Activated CD4-positive, alpha-beta T cell treated with anti-CD3 and anti-CD28 coated beads, Interleukin-10, Interleukin-2, amounts not matched to agents 100 ng/mL and 50 ng/mL, durations not matched to agents 16 hours and 8 hours (primary cell): ENCODE measurements around the gene ZCCHC17.
"Not testable (repeated sequence)": the region's sequence is repeated elsewhere in the genome, so short reads cannot be mapped to it uniquely, and the experiment has no call there.

ENCODE experiments used
- DNase-seq: peaks from one replicate; pipeline ENCODE4 v3.0.0-alpha.2; 2020

Gene ZCCHC17, protein sequence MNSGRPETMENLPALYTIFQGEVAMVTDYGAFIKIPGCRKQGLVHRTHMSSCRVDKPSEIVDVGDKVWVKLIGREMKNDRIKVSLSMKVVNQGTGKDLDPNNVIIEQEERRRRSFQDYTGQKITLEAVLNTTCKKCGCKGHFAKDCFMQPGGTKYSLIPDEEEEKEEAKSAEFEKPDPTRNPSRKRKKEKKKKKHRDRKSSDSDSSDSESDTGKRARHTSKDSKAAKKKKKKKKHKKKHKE

GRCh38 chr1:31296486-31297276 lies at the start of gene ZCCHC17, which contains the start of gene SNRNP40:
ZCCHC17 (plus strand) TSS chr1:31297032; CDS start chr1:31310099, 13,067 bp downstream.
SNRNP40 (minus strand) TSS chr1:31296788; CDS start chr1:31296751, 37 bp downstream.
- peak; percentile 99 for DNase-seq

DNA sequence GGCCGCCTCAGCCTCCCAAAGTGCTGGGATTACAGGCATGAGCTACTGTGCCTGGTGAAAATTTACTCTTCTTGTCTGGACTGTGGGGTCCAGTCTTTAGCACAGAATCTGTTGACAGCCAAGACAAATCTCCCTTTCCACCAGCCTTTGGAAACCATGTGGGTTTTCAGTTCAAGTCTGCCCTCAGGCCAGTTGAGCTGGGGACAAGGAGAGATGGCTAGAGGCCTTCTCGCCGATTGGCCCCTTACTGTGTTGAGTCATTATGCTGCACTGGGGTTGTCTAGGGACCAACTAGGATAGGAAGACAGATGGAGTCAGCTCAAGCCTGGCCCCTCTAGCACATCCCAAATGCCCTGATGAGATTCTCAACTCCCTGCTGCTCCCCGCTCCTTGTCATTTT lies 48.6 kb upstream of the ZCCHC17 start:
- DNase-seq = no peak

GRCh38 chr1:31249854-31250253 lies 47.0 kb upstream of the ZCCHC17 start:
- DNase-seq = no peak

GRCh38 chr1:31257213-31257612 lies 39.6 kb upstream of the ZCCHC17 start:
- DNase-seq = no peak

DNA sequence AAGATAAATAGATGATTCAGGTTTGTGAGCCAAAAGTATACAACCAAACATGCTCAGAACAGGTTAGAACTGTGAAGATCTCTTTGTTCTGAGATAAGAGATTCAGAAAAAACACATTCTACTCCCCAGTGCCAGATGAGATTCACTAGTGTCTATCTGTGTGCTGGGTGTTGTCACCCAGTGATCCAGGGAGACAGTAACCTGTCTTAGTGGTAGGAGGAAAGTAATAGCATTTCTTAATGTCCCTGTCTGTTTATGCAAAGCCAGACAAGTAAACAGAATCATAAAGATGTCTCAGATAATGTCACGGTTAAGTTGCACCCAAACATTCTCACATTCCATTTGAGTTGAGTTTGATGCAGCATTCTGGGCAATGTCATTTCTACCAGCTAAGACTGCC lies 38.3 kb upstream of the ZCCHC17 start:
- DNase-seq = no peak

GRCh38 chr1:31259746-31260145 lies 37.1 kb upstream of the ZCCHC17 start:
- DNase-seq = no peak

GRCh38 chr1:31261916-31262315 lies 34.9 kb upstream of the ZCCHC17 start:
- DNase-seq = no peak

GRCh38 chr1:31262393-31262792 lies 34.4 kb upstream of the ZCCHC17 start:
- DNase-seq = not testable (repeated sequence)

DNA sequence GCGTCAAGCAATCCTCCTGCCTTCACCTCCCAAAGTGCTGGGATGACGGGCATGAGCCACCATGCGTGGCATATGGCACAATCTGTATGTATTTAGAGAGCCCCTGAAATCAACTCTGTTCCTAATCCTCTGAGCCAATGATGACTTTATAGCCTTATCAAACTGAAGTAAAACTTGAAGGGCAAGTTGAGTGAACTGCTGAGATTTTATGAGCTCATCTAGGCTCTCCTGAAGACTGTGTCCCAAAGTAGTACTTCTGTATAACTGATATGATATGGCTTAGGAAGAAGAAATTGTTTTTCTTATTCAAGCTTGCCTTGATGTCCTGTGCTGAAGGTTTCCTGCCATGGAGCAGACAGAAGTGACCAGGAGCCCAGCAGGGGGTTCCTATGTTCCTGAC lies 33.4 kb upstream of the ZCCHC17 start:
- DNase-seq = no peak

- no peak for DNase-seq
These were observed 31.9 kb upstream of the ZCCHC17 start for GRCh38 chr1:31264790-31265386.

DNA sequence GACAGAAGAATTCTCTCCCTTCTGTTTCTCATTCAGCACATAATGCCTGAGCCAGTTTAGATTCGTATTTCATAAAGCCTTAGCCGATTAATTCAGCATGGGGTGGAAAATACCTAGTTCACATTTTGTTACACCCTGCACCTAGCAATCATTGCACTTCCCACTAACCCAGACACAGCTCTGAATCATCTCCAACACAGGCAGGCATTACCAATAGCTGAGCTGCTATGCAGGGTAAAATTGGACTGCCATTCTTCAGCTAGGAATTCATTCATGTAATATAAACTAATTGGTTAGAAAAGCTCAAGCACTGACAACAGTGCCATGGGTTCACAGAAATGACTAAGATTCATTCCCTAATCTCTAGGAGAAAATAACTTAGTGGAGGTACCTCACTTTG lies 30.3 kb upstream of the ZCCHC17 start:
- DNase-seq = no peak

DNA sequence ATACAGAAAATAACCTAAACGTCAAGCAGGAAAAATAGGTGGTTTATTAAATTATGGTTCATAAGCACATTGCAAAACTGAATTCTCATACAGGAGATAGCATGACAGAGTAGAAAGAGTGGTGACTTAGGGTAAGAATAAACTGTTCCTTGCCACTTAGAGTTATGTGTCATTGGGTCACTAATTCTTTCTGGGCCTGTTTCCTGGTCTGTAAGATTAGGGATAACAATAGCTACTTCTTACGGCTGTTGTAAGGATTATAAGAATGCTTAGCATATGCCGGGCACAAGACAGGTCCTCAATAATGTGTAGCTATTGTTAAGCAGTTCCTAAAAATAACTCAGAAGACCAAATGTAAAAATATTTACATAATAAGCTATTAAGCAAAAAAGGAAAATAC lies 24.5 kb upstream of the ZCCHC17 start:
- DNase-seq = no peak

GRCh38 chr1:31273619-31274018 lies 23.2 kb upstream of the ZCCHC17 start:
- DNase-seq = no peak

GRCh38 chr1:31282426-31282825 lies 14.4 kb upstream of the ZCCHC17 start:
- not testable (repeated sequence) for DNase-seq

- DNase-seq = not testable (repeated sequence)
These were observed 9.0 kb upstream of the ZCCHC17 start for GRCh38 chr1:31287791-31288190.

- DNase-seq = no peak
These were observed 7.8 kb upstream of the ZCCHC17 start for GRCh38 chr1:31289021-31289420.

GRCh38 chr1:31295874-31296485 lies 852 bp upstream of the ZCCHC17 start:
- DNase-seq = no peak

DNA sequence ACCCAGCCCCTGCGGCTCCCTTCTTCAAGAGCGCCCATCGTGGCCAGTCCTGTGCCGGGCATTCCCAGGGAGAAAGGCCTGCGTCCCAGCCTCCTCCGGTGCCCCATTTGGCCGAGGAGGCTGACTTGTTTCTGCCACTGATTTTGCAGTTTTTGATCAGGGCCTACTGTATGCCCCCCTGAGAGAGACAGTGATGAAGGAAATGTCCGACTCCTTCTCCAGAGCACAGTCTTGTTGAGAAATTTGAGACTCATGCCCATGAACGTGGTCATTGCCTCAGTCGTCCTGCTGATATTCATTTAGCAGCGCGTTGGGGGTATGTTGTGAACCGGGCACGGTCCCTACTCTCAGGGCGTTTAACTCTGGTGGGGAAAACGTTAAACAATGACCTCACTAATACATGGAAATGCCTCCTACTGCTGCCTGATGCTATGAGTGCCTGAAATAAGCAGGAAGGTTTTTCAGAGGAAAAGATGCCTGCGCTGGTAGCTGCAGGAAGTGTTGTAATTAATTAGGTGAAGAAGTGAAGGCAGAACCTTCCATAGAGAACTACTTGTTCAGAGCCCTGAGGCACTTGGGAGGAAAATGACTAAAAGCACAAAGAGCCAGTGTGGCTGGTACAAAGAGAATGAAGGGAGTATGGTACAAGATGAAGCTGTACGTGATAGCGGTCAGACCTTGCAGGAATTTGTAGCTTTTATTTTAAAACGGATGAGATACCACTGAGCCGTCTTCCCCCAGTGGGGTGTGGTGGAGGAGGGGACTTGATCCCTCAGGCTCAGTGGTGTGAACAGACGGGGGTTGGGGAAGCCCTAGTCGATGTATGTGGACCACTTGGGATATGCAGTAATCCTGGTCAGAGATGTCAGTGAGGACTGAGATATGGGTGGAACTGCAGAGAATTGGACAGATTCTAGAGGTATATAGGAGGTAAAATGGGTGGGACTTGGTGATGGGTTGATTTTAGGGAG lies 730 bp downstream of the ZCCHC17 start:
- peak; percentile 18 for DNase-seq

DNA sequence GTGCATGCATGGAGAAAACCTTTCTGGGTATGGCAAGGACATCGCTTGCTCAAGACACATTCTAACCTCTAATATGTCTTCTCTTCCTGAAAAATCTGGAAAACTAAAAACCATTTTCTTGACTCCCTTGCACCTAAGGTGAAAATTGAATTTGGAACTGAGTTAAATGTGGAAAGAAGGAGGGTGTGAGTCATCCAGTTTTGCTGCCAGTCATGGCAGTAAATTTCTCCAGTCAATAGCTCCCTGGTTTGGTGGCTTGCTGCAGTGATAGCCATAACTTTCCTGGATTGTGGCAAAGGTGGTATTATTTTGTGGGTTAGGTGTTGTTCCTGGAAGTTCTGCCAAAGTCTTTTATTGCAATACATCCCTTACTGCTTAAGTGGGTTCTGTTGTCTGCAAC lies 2.5 kb downstream of the ZCCHC17 start:
- peak; percentile 24 for DNase-seq

DNA sequence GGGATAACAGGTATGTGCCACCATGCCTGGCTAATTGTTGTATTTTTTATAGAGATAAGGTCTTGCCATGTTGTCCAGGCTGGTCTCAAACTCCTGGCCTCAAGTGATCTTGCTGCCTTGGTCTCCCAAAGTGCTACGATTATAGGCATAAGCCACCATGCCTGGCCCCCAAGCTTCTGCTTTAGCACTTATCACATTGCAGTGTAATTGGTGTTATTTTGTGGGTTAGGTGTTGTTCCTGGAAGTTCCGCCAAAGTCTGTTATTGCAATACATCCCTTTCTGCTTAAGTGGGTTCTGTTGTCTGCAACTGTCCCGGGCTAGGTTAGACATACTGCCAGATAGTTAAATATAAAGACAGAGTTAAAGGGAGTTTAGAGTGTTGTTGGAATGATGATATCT lies 3.4 kb downstream of the ZCCHC17 start:
- DNase-seq = no peak

GRCh38 chr1:31302709-31303441 lies 6.0 kb downstream of the ZCCHC17 start:
- DNase-seq = no peak

- DNase-seq = no peak
These were observed 9.4 kb downstream of the ZCCHC17 start for GRCh38 chr1:31306278-31306677.
